HG02840 (cell line): ENCODE measurements around the gene THEMIS2.
"Not testable (repeated sequence)": the region's sequence is repeated elsewhere in the genome, so short reads cannot be mapped to it uniquely, and the experiment has no call there.

ENCODE experiments used
- ATAC-seq: cut with Tn5 transposase; IDR thresholded peaks from one replicate; pipeline ENCODE4 v1.9.1; 2021; ENCODE audit warnings: mild to moderate bottlenecking, moderate library complexity, moderate number of reproducible peaks; ENCODE audit not compliant: unreplicated experiment, low FRiP score

Gene THEMIS2

DNA sequence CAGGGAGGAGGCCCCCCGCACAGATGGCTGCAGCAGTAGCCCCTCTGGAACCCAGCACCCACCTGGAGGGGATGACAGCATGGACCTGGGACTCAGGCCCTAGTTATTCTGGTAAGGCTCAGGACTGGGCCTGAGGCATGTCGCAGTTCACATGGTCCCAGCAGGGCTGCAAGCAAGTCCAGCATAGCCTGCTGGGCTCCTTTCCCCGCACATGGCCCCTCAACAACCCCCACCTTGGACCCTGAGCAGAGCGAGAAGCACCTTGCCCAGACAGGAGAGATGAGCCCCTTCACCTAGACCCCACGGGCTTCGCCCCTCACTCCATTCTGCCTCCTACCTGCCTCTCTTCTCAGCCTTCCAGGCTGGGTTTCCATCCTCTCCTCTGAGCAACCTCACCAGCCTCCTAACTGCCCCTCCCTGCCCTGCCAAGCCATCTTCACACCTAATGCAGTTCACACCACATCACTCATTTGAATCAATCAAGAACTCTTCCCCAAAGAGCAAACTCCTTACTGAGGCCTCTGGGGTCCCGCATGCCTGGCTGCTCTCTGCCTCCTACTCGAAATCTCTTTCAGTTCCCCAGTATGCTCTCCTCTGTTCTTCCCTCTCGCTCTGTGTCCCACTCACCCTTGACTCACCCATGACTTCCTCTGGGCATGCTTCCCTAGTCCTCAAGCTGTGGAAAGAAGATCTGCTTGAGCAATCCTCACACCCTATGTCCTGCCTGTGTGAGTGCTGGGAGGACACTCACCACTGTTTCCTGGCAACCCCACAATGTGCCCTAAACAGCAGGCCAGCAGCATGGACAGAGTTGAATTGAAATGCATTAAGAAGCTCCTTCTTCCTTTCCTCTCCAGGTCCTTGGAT, 9.4 kb upstream of the THEMIS2 start:
- no peak for ATAC-seq

DNA sequence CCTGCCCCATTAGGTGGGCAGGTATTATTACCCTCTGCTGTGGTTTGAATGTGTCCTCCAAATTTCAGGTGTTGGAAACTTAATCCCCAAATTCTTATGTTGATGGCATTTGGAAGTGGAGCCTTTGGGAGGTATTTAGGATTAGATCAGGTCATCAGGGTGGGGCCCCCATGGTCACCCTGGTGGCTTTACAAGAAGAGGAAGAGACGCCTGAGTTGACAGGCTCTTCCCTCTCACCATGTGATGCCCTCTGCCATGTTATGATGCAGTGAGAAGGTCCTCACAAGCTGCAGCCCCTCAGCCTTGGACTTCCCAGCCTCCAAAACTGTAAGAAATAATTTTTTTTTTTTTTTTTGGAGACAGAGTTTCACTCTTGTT, 8.8 kb upstream of the THEMIS2 start:
- ATAC-seq, result no peak

GRCh38 chr1:27864264-27864895, 8.0 kb upstream of the THEMIS2 start:
- no peak for ATAC-seq

GRCh38 chr1:27865821-27866220, 6.5 kb upstream of the THEMIS2 start:
- ATAC-seq, result no peak

DNA sequence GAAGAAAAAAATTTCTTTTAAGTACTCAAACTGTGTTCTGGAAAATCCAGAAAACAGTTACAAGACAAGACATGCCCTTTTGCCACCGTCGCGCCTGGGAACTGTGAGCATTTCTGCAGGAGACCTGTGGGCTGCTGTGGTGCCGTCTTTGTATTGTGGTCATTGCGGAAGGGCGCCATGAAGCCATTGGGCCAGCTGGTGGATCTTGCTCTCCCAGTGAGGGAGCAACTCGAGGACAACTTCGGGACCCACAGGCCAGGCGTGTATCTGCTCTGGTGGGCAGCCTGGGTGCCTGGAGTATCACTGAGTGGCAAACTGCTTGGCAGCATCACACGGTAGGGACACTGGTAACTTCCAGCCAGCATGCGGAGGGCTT, 3.8 kb upstream of the THEMIS2 start:
- no peak for ATAC-seq

DNA sequence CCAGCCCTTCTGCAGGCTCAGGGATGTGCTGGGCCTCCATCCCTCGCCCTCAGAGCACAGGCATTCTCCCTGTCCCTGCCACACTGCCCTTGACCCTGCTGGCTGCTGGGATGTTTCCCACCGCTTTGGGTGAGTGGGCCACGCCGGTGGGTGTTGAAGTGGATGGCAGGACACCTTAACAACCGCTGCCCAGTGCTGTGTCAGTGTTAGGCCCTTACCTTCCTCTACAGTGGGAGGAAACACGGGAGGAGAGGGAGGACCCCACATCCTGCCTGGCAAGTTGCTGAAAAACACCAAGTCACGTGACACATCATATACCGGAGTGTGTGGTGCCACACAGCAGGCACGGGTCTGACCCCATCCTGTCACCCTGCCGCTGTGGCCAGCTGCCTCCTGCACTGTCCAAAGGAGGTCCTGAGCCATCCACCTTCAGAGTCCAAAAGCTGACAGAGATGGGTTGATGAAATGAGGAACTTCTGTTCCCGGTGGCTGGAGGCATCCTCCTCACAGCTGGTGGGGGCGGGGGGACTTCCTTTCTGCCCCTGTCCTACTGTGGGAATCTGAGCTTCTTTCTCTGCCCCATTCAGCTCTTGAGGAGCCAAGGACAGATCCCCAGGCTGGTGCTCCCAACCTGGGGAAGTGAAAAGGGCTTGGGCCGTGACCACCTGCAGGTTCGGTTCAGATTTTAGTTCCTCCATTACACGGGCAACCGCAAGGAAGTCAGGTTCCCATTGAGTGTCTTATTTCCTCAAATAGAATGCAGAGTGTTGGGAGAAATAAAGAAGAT, 3.2 kb upstream of the THEMIS2 start:
- no peak for ATAC-seq

- no peak for ATAC-seq
Observed at GRCh38 chr1:27869719-27870085, 2.6 kb upstream of the THEMIS2 start.

- not testable (repeated sequence) for ATAC-seq
Observed at GRCh38 chr1:27871076-27871475, 1.3 kb upstream of the THEMIS2 start.

DNA sequence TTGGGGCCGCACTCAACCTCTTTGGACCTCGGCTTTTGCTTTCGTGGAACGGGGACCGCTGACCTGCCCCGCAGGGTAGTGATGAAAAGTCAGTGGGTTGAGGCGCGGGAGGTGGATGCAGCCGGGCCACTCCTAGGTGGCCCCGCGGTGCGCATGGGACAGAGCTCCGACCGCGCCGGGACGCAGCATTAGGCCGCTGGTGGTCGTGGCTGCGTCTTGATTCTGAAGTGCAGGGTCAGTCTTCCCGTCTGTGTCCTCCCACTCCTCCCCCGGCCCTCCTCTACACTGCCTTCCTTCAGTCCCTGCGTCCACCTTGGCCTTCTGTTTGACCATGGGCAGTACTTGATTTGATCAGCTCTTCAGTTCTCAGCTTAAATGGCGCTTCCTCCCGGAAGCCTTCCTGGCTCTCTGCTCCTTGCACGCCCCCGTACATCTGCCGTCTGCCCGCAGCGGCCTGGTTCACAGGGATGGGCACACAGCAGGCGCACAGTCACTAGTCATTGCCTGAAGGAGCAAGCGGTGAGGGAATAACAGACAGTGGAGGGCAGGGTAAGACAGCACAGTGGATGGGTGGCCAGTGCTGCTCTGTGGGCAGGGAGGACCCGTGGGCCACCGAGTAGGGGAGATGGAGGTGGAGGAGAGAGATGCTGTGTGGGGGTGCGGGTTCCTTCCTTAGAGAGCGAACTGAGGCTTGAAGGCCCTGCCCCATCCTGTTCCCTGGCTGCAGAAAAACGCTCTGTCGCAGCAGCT, 633 bp downstream of the THEMIS2 start:
- no peak for ATAC-seq

DNA sequence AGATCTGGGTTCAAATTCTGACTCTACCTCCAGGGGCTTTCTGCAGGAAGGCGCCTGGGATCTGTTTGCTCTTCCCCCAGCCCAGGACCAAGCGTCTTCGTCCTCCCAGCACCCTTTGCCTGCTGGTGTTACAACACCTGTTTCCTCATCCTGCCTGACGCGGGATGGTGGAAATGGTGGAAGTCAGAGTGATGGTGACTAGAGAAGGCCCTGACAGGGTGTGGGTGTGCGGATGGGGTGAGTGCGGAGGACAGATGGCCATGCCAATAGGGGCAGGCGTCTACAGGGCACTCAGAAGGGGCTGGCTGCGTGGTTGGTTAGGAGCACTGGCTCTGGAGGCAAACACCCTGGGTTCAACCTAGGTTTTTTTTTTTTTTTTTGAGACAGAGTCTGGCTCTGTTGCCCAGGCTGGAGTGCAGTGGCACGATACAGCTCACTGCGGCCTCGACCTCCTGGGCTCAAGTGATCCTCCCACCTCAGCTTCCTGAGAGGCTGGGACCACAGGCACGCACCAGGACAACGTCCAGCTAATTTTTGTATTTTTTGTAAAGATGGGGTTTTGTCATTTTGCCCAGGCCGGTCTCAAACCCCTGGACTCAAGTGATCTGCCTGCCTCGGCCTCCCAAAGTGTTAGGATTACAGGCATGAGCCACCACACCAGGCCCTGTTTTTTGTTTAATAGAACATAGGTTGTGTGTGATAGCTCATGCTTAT, 1.5 kb downstream of the THEMIS2 start:
- no peak for ATAC-seq

DNA sequence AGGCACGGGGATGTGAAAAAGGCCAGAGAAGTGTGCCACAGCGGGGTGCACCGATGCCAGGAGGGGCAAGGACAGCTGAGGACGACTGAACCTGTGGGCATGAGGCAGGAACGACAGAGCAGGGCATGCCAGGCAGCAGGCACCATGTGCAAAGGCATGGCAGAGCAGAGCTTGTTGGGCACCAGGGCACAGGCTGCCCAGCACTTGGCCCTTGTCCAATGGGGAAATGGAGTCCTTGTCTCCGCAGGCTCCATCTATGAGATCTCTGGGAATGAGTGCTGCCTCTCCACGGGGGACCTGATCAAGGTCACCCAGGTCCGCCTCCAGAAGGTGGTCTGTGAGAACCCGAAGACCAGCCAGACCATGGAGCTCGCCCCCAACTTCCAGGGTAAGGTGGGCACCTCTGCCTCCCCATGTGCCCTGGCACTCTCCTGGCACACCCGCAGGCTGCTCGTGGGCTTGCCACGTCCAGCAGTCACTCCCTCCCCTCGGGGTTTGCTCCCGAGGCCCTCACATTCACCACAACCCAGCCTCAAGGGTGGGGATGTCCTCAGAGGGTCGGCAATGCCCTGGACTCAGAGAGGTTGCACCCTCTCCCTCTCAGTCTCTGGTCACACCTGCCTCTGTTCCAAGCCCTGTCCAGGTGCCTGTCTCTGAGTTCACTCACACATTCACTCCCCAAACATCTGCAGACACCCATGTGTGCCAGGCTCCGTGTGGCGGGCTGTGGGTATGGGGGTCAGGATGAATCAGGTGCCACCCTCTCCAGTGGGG, 4.2 kb downstream of the THEMIS2 start:
- no peak for ATAC-seq

DNA sequence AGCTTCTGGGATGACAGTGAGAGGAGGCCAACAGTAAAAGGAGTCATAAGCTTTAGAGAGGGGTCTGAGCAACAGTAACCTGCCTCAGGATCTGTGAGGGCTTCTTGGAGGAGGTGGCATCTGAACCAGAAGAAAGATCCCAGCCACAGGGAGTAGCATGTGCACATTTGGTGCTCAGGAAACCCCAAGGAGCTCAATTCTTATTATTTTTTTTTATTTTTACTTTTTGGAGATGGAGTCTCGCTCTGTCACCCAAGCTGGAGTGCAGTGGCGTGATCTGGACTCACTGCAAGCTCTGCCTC, 4.7 kb downstream of the THEMIS2 start:
- ATAC-seq, result no peak

DNA sequence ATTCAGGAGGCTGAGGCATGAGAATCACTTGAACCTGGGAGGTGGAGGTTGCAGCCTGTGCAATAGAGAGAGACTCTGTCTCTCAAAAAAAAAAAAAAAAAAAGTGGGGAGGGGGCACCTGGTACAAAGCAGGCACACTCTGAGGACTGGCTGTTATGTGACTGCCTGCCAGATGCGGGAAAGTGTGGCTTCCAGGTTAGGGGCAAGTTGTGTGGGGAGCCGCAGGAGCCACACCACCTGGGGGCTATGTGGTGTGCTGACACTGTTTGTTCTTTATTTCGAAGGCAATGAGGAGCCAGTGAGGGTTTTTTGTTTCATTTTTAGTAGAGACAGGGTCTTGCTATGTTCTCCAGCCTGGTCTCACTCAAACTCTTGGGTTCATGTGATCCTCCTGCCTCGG, 5.7 kb downstream of the THEMIS2 start:
- ATAC-seq, result no peak

GRCh38 chr1:27878787-27879335, 6.5 kb downstream of the THEMIS2 start:
- no peak for ATAC-seq

DNA sequence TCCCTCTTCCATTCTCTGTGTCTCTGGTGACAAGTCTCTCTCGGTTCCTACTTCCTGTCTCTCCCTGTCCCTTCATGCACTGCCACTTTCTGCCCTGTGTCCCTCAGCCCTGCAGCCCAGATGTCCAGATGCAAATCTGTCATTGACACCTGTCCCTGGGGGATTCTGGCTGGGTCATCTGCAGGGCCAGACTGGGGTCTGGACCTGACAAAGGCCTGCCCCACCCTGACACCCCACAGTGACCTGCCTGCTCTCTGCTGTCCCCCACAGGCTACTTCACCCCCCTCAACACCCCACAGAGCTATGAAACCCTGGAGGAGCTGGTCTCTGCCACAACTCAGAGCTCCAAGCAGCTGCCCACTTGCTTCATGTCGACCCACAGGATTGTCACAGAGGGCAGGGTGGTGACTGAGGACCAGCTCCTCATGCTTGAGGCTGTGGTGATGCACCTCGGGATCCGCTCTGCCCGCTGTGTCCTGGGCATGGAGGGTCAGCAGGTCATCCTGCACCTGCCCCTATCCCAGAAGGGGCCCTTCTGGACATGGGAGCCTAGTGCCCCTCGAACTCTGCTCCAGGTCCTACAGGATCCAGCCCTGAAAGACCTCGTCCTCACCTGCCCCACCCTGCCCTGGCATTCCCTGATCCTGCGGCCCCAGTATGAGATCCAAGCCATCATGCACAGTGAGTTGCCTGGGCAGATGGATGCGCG, 7.2 kb downstream of the THEMIS2 start:
- ATAC-seq, result no peak

- no peak for ATAC-seq
Observed at GRCh38 chr1:27882543-27882903, 10.2 kb downstream of the THEMIS2 start.

- no peak for ATAC-seq
Observed at GRCh38 chr1:27883536-27883935, 11.2 kb downstream of the THEMIS2 start.

- no peak for ATAC-seq
Observed at GRCh38 chr1:27884006-27884954, 11.9 kb downstream of the THEMIS2 start.
